HepG2 (cell line): ENCODE data around the gene MAP3K14. TPM values are rescaled to one million over a fixed set of nuclear protein-coding genes. Genes with fewer than 3 reads are reported as not detected.
A peak's percentile ranks its signal among the peaks of the same experiment; 100 is the strongest.

Experiments
- HDAC6 ChIP-seq: fragments of 200-600 bp; sonication (generic); IDR thresholded peaks from 2 replicates; pipeline ENCODE4 v1.7.0; 2017; ENCODE audit warnings: mild to moderate bottlenecking, antibody characterized with exemption, low read length, low read depth
- ISX ChIP-seq: sonication (generic); formaldehyde crosslinking; conservative IDR thresholded peaks from 2 replicates; pipeline ENCODE4 v1.5.0; 2020; ENCODE audit warnings: missing genetic modification reagents
- RBAK ChIP-seq: sonication (generic); formaldehyde crosslinking; IDR thresholded peaks from 2 replicates; pipeline ENCODE4 v1.5.1; 2020; ENCODE audit warnings: mild to moderate bottlenecking, missing genetic modification reagents
- TFDP1 ChIP-seq: IDR thresholded peaks from 2 replicates; pipeline ENCODE4 v1.6.1; 2016; ENCODE audit warnings: missing compliant biosample characterization, missing genetic modification reagents, borderline replicate concordance
- ZBTB40 ChIP-seq, 2 experiments: fragments of 450-650 bp in 1 of 2; sonication (generic) in 1 of 2; formaldehyde crosslinking in 1 of 2; IDR thresholded peaks; 2 replicates each; pipeline versions ENCODE4 v1.6.1 to v1.8.0; 2016 to 2022; ENCODE audit warnings: antibody characterized with exemption in 1 of 2, mild to moderate bottlenecking in 1 of 2, missing genetic modification reagents in 1 of 2
- ZNF598 ChIP-seq: sonication (generic); formaldehyde crosslinking; IDR thresholded peaks from 2 replicates; pipeline ENCODE4 v1.5.1; 2020; ENCODE audit warnings: mild to moderate bottlenecking, missing genetic modification reagents, borderline replicate concordance
- ZNF737 ChIP-seq: sonication (generic); formaldehyde crosslinking; IDR thresholded peaks from 2 replicates; pipeline ENCODE4 v1.5.0; 2020; ENCODE audit warnings: missing genetic modification reagents, mild to moderate bottlenecking, borderline replicate concordance
- ZNF768 ChIP-seq: sonication (generic); formaldehyde crosslinking; IDR thresholded peaks from 2 replicates; pipeline ENCODE4 v1.4.0; 2020; ENCODE audit warnings: missing genetic modification reagents
- ZNF777 ChIP-seq: sonication (generic); formaldehyde crosslinking; IDR thresholded peaks from 2 replicates; pipeline ENCODE4 v1.4.0; 2020; ENCODE audit warnings: missing genetic modification reagents
- ZNF839 ChIP-seq: sonication (generic); formaldehyde crosslinking; IDR thresholded peaks from 2 replicates; pipeline ENCODE4 v1.4.0; 2020; ENCODE audit warnings: missing genetic modification reagents, mild to moderate bottlenecking, borderline replicate concordance
- ZSCAN21 ChIP-seq: sonication (generic); formaldehyde crosslinking; IDR thresholded peaks from 2 replicates; pipeline ENCODE4 v1.8.0; 2022; ENCODE audit warnings: mild to moderate bottlenecking, missing genetic modification reagents, moderate library complexity, borderline replicate concordance
- polyA plus RNA-seq, 8 experiments: library from polyadenylated mRNA; depleted of rRNA in 3 of 8; stranded (reverse) in 7 of 8; unstranded in 1 of 8; fragments of >200 nt; fragmentation: Illumina TruSeq in 4 of 8; extraction: Trizol in 4 of 8; gene quantifications; 2 replicates each; pipeline versions ENCODE4 v1.2.1 to v1.2.3, GENCODE V29; 2011 to 2016; ENCODE audit warnings: low read depth in 4 of 8, missing spikeins in 1 of 8, mixed read lengths in 1 of 8; ENCODE audit not compliant: insufficient read depth in 1 of 8
- total RNA-seq, 5 experiments: library from RNA; depleted of rRNA; stranded (reverse); fragments of >200 nt; fragmentation: Illumina TruSeq; extraction: Trizol; gene quantifications; 2 replicates each; pipeline ENCODE4 v1.2.3, GENCODE V29; 2016; ENCODE audit warnings: low read depth in 1 of 5
- TF ChIP-seq, protein P1 (sequence below): IDR thresholded peaks from 2 replicates; pipeline ENCODE4 v1.6.1; 2012; ENCODE audit warnings: low read depth, low read length, improper control_type of control experiment

MAP3K14 gene
- total and polyA plus RNA-seq, 2 of the 13 experiments (the other 11 are each of a cell fraction or from before 2014, with no cell fraction given), result 2.6 TPM

GRCh38 chr17:45293413-45294211, 23.2 kb downstream of the MAP3K14 start (continued):
- no peak for TF ChIP-seq ZBTB40 (IDR thresholded peaks at IDR 0.05)
- TF ChIP-seq ZBTB40 (CRISPR knock-in tag; IDR thresholded peaks at IDR 0.05), result no peak
- TF ChIP-seq ZNF737 (CRISPR knock-in tag), result no peak
- no peak for TF ChIP-seq ZNF598 (CRISPR knock-in tag)
- TF ChIP-seq ISX (CRISPR knock-in tag), result no peak
- no peak for TF ChIP-seq RBAK (CRISPR knock-in tag)
- TF ChIP-seq ZSCAN21, result 0 out of 2 replicates have a peak, but pooled peaks have one; percentile 30
- TF ChIP-seq TFDP1 (CRISPR knock-in tag), result peak; percentile 38; the same call in 1 of the 2 replicates
- no peak for TF ChIP-seq HDAC6
- peak; percentile 14; the same call in 1 of the 2 replicates for TF ChIP-seq ZNF839 (CRISPR knock-in tag)
- TF ChIP-seq, protein P1, sequence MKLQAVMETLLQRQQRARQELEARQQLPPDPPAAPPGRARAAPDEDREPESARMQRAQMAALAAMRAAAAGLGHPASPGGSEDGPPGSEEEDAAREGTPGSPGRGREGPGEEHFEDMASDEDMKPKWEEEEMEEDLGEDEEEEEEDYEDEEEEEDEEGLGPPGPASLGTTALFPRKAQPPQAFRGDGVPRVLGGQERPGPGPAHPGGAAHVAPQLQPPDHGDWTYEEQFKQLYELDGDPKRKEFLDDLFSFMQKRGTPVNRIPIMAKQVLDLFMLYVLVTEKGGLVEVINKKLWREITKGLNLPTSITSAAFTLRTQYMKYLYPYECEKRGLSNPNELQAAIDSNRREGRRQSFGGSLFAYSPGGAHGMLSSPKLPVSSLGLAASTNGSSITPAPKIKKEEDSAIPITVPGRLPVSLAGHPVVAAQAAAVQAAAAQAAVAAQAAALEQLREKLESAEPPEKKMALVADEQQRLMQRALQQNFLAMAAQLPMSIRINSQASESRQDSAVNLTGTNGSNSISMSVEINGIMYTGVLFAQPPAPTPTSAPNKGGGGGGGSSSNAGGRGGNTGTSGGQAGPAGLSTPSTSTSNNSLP, result 0 out of 2 replicates have a peak, but pooled peaks have one; percentile 29
- peak; percentile 33; the same call in 1 of the 2 replicates for TF ChIP-seq ZNF768
- no peak for TF ChIP-seq ZNF777 (CRISPR knock-in tag)
